ENCODE results near the gene TMUB1. TPM values are rescaled to one million over a fixed set of nuclear protein-coding genes. Genes with fewer than 3 reads are reported as not detected.

TMUB1 gene
- total and polyA plus RNA-seq, 9 of the 15 experiments (the other 6 are each of a cell fraction or from before 2014, with no cell fraction given): 0.14 to 241 (median 74.1) TPM

- TF ChIP-seq THAP12 (CRISPR knock-in tag; IDR thresholded peaks at IDR 0.05): 0 out of 2 replicates have a peak, but pooled peaks have one; percentile 53
- TF ChIP-seq XRCC5 (IDR thresholded peaks at IDR 0.05; ENCODE audit: low read depth, low read length): 0 out of 2 replicates have a peak, but pooled peaks have one; percentile 63
- TF ChIP-seq SMARCB1 (IDR thresholded peaks at IDR 0.05; ENCODE audit: insufficient read length, low read depth): no peak
- no peak for TF ChIP-seq ZNF609 (CRISPR knock-in tag; IDR thresholded peaks at IDR 0.05; ENCODE audit: borderline replicate concordance)
- no peak for TF ChIP-seq ATF7 (IDR thresholded peaks at IDR 0.05)
- TF ChIP-seq COPS2 (conservative IDR thresholded peaks at IDR 0.05): no peak
- TF ChIP-seq RNF2 (IDR thresholded peaks at IDR 0.05): no peak
- TF ChIP-seq ZNF644 (tag; IDR thresholded peaks at IDR 0.05; ENCODE audit: low read depth): no peak
- TF ChIP-seq ZNF551 (CRISPR knock-in tag; IDR thresholded peaks at IDR 0.05): no peak
- no peak for TF ChIP-seq BCLAF1 (IDR thresholded peaks at IDR 0.05; ENCODE audit: borderline replicate concordance in 1 of 2, control insufficient read depth in 1 of 2, low read depth in 2 of 2, low read length in 1 of 2)
- TF ChIP-seq RHOXF2B (CRISPR knock-in tag; conservative IDR thresholded peaks at IDR 0.05): no peak
- no peak for TF ChIP-seq GTF3C2 (IDR thresholded peaks at IDR 0.05; ENCODE audit: borderline replicate concordance, extremely low read depth, insufficient read length)
- TF ChIP-seq ZNF436 (CRISPR knock-in tag; IDR thresholded peaks at IDR 0.05): no peak
Observed at GRCh38 chr7:151061213-151062110, 21.8 kb downstream of the TMUB1 start (continued).

Data from K562 (cell line).